GM12874 (cell line): ENCODE results near the gene PLIN1.

ENCODE experiments used
- TF ChIP-seq, protein P1 (sequence below): IDR thresholded peaks from 2 replicates; pipeline ENCODE4 v1.5.1; 2011; ENCODE audit warnings: low read depth, mild to moderate bottlenecking, control low read depth, low read length, moderate library complexity; ENCODE audit not compliant: insufficient read depth

PLIN1 gene, protein sequence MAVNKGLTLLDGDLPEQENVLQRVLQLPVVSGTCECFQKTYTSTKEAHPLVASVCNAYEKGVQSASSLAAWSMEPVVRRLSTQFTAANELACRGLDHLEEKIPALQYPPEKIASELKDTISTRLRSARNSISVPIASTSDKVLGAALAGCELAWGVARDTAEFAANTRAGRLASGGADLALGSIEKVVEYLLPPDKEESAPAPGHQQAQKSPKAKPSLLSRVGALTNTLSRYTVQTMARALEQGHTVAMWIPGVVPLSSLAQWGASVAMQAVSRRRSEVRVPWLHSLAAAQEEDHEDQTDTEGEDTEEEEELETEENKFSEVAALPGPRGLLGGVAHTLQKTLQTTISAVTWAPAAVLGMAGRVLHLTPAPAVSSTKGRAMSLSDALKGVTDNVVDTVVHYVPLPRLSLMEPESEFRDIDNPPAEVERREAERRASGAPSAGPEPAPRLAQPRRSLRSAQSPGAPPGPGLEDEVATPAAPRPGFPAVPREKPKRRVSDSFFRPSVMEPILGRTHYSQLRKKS

DNA sequence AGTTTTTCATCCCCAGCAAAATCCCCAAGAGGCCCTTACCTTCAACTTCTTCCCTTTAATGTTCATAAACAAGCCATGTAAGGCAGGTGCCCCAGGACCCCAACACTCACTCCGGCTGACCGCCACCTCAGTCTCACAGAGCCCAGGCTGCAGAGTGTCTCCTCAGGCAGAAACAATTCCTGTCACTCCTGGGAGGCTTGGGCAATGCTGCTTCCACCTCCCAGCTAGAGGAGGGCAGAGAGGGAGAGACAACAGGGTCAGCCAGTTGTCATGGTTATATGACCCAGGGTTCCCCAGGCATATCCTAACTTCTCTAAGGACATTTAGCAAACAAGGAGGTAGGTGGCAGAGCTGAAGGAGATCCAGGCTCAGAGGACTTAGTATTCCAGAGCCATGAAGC is at the start of gene PLIN1:
Gene PLIN1, minus strand, starts transcription at position 156 of the 400 bp plus-strand sequence. CDS start 1,878 bp downstream, outside the sequence.
- TF ChIP-seq, protein P1, sequence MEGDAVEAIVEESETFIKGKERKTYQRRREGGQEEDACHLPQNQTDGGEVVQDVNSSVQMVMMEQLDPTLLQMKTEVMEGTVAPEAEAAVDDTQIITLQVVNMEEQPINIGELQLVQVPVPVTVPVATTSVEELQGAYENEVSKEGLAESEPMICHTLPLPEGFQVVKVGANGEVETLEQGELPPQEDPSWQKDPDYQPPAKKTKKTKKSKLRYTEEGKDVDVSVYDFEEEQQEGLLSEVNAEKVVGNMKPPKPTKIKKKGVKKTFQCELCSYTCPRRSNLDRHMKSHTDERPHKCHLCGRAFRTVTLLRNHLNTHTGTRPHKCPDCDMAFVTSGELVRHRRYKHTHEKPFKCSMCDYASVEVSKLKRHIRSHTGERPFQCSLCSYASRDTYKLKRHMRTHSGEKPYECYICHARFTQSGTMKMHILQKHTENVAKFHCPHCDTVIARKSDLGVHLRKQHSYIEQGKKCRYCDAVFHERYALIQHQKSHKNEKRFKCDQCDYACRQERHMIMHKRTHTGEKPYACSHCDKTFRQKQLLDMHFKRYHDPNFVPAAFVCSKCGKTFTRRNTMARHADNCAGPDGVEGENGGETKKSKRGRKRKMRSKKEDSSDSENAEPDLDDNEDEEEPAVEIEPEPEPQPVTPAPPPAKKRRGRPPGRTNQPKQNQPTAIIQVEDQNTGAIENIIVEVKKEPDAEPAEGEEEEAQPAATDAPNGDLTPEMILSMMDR, result no peak

DNA sequence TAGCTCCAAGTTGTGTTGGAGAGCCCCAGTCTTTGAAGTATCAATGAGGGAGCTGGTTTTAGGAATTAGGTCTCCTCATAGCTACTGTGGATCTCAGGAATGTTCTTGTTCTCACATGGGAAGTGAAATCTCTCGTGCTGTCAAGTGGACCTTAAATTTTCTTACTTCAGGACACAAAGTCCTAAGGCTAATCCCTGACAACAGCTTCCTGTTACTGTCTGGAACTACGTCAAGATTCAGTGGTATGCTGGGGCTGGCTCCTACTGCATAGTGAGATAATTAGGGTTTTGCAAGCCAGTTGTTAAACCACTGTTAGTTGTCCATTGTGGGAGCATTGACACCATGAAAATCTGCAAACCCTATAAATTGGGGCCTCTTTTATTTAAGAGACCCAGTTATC is 49.1 kb upstream of the PLIN1 start:
- TF ChIP-seq, protein P1, result no peak

DNA sequence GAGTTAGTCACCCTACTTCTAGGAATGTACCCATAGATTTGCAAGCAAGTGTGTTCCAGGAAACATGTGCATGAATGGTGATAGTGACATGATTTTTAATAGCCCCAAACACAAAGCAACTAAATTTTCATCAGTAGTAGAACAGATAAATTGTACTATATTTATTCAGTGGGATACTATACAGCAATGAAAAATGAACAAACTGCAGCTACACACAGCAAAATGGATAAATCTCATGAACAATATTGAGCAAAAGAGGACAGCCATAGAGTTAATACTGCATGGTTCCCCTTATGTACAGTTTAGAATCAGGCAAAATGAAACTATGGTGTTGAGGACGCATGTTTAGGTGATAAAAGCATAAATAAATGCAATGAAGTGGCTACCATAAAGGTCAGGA is 45.9 kb upstream of the PLIN1 start:
- TF ChIP-seq, protein P1, result no peak

DNA sequence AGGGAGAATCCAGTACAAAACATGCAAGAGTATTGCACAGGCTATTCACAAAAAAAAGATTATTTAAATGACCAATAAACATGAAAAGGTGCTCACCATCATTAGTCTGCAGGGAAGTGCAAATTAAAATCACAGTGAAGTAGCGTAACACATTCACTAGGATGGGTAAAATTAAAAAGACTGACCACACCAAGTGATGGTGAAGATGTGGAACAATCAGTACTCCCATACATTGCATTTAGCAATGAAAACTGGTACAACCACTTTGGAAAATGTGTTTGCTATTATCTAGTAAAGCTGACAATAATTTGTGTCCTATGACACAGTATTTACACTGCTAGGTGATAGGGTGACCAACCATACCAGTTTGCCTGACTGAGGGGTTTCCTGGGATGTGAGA is 45.5 kb upstream of the PLIN1 start:
- TF ChIP-seq, protein P1, result no peak

DNA sequence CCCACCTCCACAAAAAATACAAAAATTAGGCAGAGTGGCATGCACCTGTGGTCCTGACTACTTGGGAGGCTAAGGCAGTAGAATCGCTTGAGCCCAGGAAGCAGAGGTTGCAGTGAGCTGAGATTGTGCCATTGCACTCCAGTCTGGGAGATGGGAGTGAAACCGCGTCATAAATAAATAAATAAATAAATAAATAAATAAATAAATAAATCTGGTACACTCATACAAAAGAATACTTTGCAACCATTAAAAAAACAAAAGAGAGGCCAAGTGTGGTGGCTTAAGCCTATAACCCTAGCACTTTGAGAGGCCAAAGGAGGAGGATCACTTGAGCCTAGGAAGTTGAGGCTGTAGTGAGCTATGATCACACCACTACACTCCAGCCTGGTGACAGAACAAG is 43.9 kb upstream of the PLIN1 start:
- TF ChIP-seq, protein P1, result no peak

DNA sequence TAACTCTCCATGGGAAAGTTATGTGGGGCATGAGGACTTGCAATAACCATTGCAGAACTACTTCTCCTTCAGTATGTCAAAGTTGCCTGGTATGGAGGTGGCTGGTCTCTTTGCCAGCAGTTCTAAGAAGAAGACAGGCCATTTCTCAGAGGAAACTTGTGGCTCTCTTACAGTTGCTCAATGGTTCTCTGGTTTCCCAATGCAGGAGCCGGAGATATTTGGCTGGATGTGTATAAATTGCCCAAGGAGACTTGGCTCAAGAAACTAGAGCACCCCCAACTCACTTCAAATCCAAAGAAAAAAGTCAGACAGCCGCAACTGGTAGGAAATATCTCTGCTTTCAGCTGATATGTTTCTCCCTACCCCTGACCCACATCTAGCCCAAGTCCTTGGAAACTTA is 35.6 kb upstream of the PLIN1 start:
- TF ChIP-seq, protein P1, result no peak

DNA sequence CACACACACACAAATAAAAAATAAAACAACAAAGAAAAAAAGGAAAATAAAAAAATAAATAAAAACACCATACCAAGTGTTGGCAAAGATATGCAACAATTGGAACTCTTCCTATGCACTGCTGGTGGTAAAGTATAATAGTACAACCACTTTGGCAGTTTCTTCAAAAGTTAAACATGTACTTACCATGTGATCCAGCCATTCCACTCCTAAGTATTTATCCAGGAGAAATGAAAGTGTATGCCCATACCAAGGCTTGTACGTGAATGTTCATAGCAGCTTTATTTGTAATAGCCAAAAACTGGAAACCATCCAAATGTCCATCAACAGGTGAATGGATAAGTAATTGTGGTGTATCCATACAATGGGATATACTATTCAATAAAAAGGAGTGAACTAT is 28.4 kb upstream of the PLIN1 start:
- TF ChIP-seq, protein P1, result no peak
